B cell (primary cell): ENCODE measurements around the gene TTC13. TPM values are rescaled to one million over a fixed set of nuclear protein-coding genes. Genes with fewer than 3 reads are reported as not detected.

ENCODE experiments used
- ATAC-seq: fragments of 200-7000 bp; cut with Tn5 transposase; one replicate; pipeline ENCODE4 v1.10.0; 2021; ENCODE audit warnings: low read depth, mild to moderate bottlenecking, moderate number of reproducible peaks, moderate library complexity
- CTCF ChIA-PET: fragments of 350-600 bp; sonication (Branson Sonifier 250); formaldehyde crosslinking; loops from one replicate; lab custom pipeline; 2021; ENCODE audit warnings: antibody characterized with exemption, inconsistent platforms; lab: Charles Lee
- POLR2A ChIA-PET: fragments of 350-600 bp; sonication (Branson Sonifier 250); formaldehyde crosslinking; loops from one replicate; lab custom pipeline; 2021; ENCODE audit warnings: antibody characterized with exemption; lab: Charles Lee
- DNase-seq: peaks from one replicate; pipeline ENCODE4 v3.0.0; 2013
- H2AFZ ChIP-seq: 2 replicates; pipeline ENCODE4 v1.6.1; 2012; ENCODE audit warnings: mild to moderate bottlenecking, low read depth, low read length; ENCODE audit not compliant: insufficient read depth, poor library complexity, severe bottlenecking
- H3K27ac ChIP-seq, 2 donors: 1 replicate in 1 of 2; 2 replicates in 1 of 2; pipeline ENCODE4 v1.5.1; 2012 to 2013; ENCODE audit warnings: low read length in 2 of 2, mild to moderate bottlenecking in 2 of 2, moderate library complexity in 1 of 2
- H3K27me3 ChIP-seq, 4 experiments: fragments of 200-600 bp in 1 of 4; sonication (generic) in 1 of 4; replicated peaks in 1 of 4; 1 replicate in 2 of 4; 2 replicates in 2 of 4; pipeline versions ENCODE4 v1.6.1 to v1.7.0; 2013 to 2016; ENCODE audit warnings: low read length in 3 of 4, mild to moderate bottlenecking in 2 of 4, mixed read lengths in 1 of 4, moderate library complexity in 1 of 4; ENCODE audit not compliant: insufficient read depth in 4 of 4, control insufficient read depth in 3 of 4; ENCODE audit errors: control extremely low read depth in 1 of 4
- H3K36me3 ChIP-seq, 2 experiments: replicated peaks in 1 of 2; 1 replicate in 1 of 2; 2 replicates in 1 of 2; pipeline versions ENCODE4 v1.6.1 to v1.7.1; 2013; ENCODE audit warnings: low read length in 1 of 2; ENCODE audit not compliant: insufficient read depth in 2 of 2, control insufficient read depth in 1 of 2; ENCODE audit errors: control extremely low read depth in 1 of 2, extremely low read depth in 1 of 2
- H3K4me1 ChIP-seq, 2 donors: fragments of 200-600 bp in 1 of 2; sonication (generic) in 1 of 2; 1 replicate in 1 of 2; 2 replicates in 1 of 2; pipeline versions ENCODE4 v1.5.1 to v1.6.1; 2013 to 2017; ENCODE audit warnings: low read length in 2 of 2; ENCODE audit not compliant: control insufficient read depth in 2 of 2, insufficient read depth in 2 of 2
- H3K4me2 ChIP-seq: replicated peaks from 2 replicates; pipeline ENCODE3; 2012; ENCODE audit warnings: mild to moderate bottlenecking, low read depth, low read length; ENCODE audit not compliant: poor library complexity, severe bottlenecking
- H3K4me3 ChIP-seq, 5 experiments: fragments of 200-600 bp in 1 of 5; sonication (generic) in 1 of 5; 1 replicate in 3 of 5; 2 replicates in 2 of 5; pipeline versions ENCODE4 v1.5.1 to v1.7.0; 2011 to 2016; ENCODE audit warnings: low read length in 4 of 5, mild to moderate bottlenecking in 4 of 5, low read depth in 2 of 5, control low read depth in 1 of 5, moderate library complexity in 1 of 5; ENCODE audit not compliant: insufficient read depth in 1 of 5; ENCODE audit errors: control extremely low read depth in 1 of 5, extremely low read depth in 1 of 5
- H3K79me2 ChIP-seq: fragments of 200-600 bp; sonication (generic); one replicate; pipeline ENCODE4 v1.6.0; 2016; ENCODE audit warnings: low read length; ENCODE audit not compliant: control insufficient read depth, insufficient read depth
- H3K9ac ChIP-seq: fragments of 200-600 bp; sonication (generic); 2 replicates; pipeline ENCODE4 v1.6.1; 2017; ENCODE audit warnings: mild to moderate bottlenecking, low read length, moderate library complexity
- H3K9me3 ChIP-seq, 3 donors: one replicate each; pipeline versions ENCODE4 v1.6.1 to v1.7.1; 2013; ENCODE audit warnings: low read length in 2 of 3; ENCODE audit not compliant: control insufficient read depth in 2 of 3, insufficient read depth in 1 of 3; ENCODE audit errors: control extremely low read depth in 1 of 3
- H4K20me1 ChIP-seq: 2 replicates; pipeline ENCODE4 v1.6.0; 2012; ENCODE audit warnings: mild to moderate bottlenecking, low read length; ENCODE audit not compliant: insufficient read depth, control insufficient read depth, poor library complexity, severe bottlenecking
- H3K27ac Mint-ChIP-seq: one replicate; pipeline ENCODE4 v1.8.0; 2021; ENCODE audit warnings: mixed read lengths
- H3K27me3 Mint-ChIP-seq: one replicate; pipeline ENCODE4 v1.8.0; 2021; ENCODE audit warnings: mixed read lengths
- H3K4me1 Mint-ChIP-seq: one replicate; pipeline ENCODE4 v1.8.0; 2021; ENCODE audit warnings: mixed read lengths
- H3K4me3 Mint-ChIP-seq: one replicate; pipeline ENCODE4 v1.8.0; 2021; ENCODE audit warnings: mixed read lengths
- H3K9me3 Mint-ChIP-seq: one replicate; pipeline ENCODE4 v1.8.0; 2022; ENCODE audit warnings: mixed read lengths; ENCODE audit not compliant: insufficient read depth
- CTCF ChIP-seq: fragments of 200-600 bp; IDR thresholded peaks from one replicate; pipeline ENCODE4 v1.8.0; 2022; ENCODE audit warnings: antibody characterized with exemption, mild to moderate bottlenecking
- EZH2 ChIP-seq: IDR thresholded peaks from 2 replicates; pipeline ENCODE4 v1.6.1; 2012; ENCODE audit warnings: borderline replicate concordance, low read depth, mild to moderate bottlenecking, moderate library complexity, low read length; ENCODE audit not compliant: insufficient read depth, poor library complexity, severe bottlenecking
- WGBS: methylation state at CpG from one replicate; pipeline ENCODE4 v1.1.5; 2013; ENCODE audit warnings: missing lambda C conversion rate; ENCODE audit not compliant: insufficient coverage; 5-methylcytosine and 5-hydroxymethylcytosine counted together
- intact Hi-C: fragments of 100-400 bp; cut with micrococcal nuclease; formaldehyde crosslinking; loops from one replicate; pipeline ENCODE4 v1.10.0; 2022
- polyA plus RNA-seq: library from polyadenylated mRNA; depleted of rRNA; stranded (reverse); fragments of >200 nt; gene quantifications from 2 replicates; pipeline ENCODE4 v1.2.3, GENCODE V29; 2012
- total RNA-seq, 2 donors: library from RNA; stranded (reverse); fragments of 120-200 nt in 1 of 2; gene quantifications; 1 replicate in 1 of 2; 2 replicates in 1 of 2; pipeline versions ENCODE4 v1.2.3 to v1.2.4, GENCODE V29; 2013 to 2022

Gene TTC13
- total and polyA plus RNA-seq, 2 donors (not counting 1 experiment from before 2014, with no cell fraction given) = 33.9 to 55.0 TPM

- CTCF ChIA-PET = no interaction called here
Observed at GRCh38 chr1:230879778-230880177, 98.9 kb downstream of the TTC13 start.

GRCh38 chr1:230878591-230878990 is 100.1 kb downstream of the TTC13 start:
- DNase-seq = no peak
- Mint-ChIP-seq H3K27ac (no peak overlapping the region), H3K27me3 (peaks cover 61% of the 10 kb centered on the region), H3K4me1 (no peaks in the 10 kb centered on the region), H3K9me3 (no peaks in the 10 kb centered on the region), H3K4me3 (no peak overlapping the region)
- H2AFZ ChIP-seq = no peak overlapping the region
- intact Hi-C loops = no loop called here
- ATAC-seq = no peak
- no peak overlapping the region for H3K4me2 ChIP-seq
- no peaks in the 10 kb centered on the region for H3K36me3 ChIP-seq
- WGBS = 56% methylated on average over 2 of the region's 5 CpGs
- H3K4me1 ChIP-seq = no peaks in the 10 kb centered on the region
- TF ChIP-seq CTCF (no peak), EZH2 (no peak)
- H4K20me1 ChIP-seq = no peaks in the 10 kb centered on the region
- no peaks in the 10 kb centered on the region for H3K79me2 ChIP-seq
- CTCF ChIA-PET = no interaction called here
- POLR2A ChIA-PET = no interaction called here
- no peak overlapping the region for H3K9ac ChIP-seq
- H3K4me3 ChIP-seq = no peak overlapping the region
- H3K27ac ChIP-seq = no peak overlapping the region
- peaks cover 0 to 3% (median 0%) of the 10 kb centered on the region in 3 donors for H3K9me3 ChIP-seq
- peaks cover 0 to 28% (median 16%) of the 10 kb centered on the region in 4 experiments for H3K27me3 ChIP-seq

More at GRCh38 chr1:230879778-230880177, 98.9 kb downstream of the TTC13 start:
- Histone ChIP-seq H3K9ac (no peak overlapping the region), H3K27me3 (peaks cover 0 to 33% (median 15%) of the 10 kb centered on the region in 4 experiments), H3K4me1 (no peaks in the 10 kb centered on the region), H3K4me2 (no peak overlapping the region), H2AFZ (no peak overlapping the region), H3K9me3 (peaks cover 0 to 7% (median 0%) of the 10 kb centered on the region in 3 donors), H4K20me1 (no peaks in the 10 kb centered on the region), H3K79me2 (no peaks in the 10 kb centered on the region), H3K27ac (no peak overlapping the region), H3K36me3 (no peaks in the 10 kb centered on the region), H3K4me3 (no peak overlapping the region)
- no peak for DNase-seq
- no peak for ATAC-seq
- 0% methylated on average over 1 of the region's 8 CpGs for WGBS
- intact Hi-C loops = no loop called here
- H3K27ac Mint-ChIP-seq = no peak overlapping the region
- peaks cover 66% of the 10 kb centered on the region for H3K27me3 Mint-ChIP-seq
- POLR2A ChIA-PET = no interaction called here
- H3K4me1 Mint-ChIP-seq = no peaks in the 10 kb centered on the region
- no peak overlapping the region for H3K4me3 Mint-ChIP-seq
- no peak for TF ChIP-seq CTCF
- TF ChIP-seq EZH2 = no peak
- H3K9me3 Mint-ChIP-seq = no peaks in the 10 kb centered on the region
